ENCODE results near the gene ITPR2.

The ITPR2 gene

DNA sequence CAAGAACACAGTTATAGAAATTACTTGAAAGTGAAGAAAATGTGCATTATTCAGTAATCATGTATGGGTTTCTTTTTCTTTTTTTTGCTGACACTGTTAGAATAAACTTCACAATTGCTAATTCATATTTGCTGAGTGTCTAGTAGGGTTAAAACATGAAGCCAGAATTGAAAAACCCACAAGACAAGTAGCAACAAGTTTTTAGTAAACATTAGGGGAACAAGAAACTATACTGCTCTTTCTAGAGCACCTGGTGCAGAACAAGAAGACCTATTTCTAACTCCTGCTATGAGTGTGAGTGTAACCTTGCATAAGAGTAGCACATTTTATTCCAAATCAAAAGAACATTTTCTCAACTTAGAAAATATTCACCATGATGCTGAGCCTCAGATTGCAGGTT is 83.2 kb downstream of the ITPR2 start:
- no peak for TF ChIP-seq CTCF (IDR thresholded peaks at IDR 0.05; ENCODE audit: low read depth, low read length)
- no peak for DNase-seq (ENCODE audit: extremely low read depth, low read depth)

DNA sequence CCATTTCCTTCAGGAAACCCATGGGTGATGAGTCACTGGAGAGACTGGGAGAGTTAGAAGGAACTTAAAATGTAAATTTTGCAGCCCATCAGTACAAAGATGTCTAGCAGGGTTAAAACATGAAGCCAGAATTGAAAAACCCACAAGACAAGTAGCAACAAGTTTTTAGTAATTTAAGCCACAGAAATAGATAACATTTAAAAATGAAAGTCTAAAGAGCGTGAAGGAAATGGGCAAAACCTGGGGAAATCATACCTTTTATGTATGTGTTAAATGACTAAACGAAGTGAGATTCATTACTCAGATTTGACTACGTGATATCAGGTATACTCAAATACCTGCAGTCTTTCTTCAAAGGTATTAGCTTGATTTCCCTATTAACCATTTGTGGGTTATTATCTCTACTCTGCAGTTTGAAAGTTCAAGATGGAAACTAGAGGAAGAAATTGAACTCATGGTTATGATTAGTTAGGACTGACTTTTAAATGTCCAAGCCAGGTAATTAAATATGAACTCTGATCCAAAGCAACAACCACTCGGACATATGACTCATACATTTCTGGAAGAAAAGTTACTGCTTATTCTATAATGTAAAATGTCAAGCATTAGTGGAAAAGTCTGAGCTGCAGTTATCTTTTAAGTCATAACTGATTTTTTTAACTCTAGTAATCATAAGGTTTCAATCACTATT is 84.1 kb downstream of the ITPR2 start:
- TF ChIP-seq CTCF (IDR thresholded peaks at IDR 0.05; ENCODE audit: low read depth, low read length) = no peak
- DNase-seq (ENCODE audit: extremely low read depth, low read depth) = peak; percentile 18

- no peak for TF ChIP-seq CTCF (IDR thresholded peaks at IDR 0.05; ENCODE audit: low read depth, low read length)
- DNase-seq (ENCODE audit: extremely low read depth, low read depth) = no peak
These were observed 84.6 kb downstream of the ITPR2 start for GRCh38 chr12:26748412-26748740.

DNA sequence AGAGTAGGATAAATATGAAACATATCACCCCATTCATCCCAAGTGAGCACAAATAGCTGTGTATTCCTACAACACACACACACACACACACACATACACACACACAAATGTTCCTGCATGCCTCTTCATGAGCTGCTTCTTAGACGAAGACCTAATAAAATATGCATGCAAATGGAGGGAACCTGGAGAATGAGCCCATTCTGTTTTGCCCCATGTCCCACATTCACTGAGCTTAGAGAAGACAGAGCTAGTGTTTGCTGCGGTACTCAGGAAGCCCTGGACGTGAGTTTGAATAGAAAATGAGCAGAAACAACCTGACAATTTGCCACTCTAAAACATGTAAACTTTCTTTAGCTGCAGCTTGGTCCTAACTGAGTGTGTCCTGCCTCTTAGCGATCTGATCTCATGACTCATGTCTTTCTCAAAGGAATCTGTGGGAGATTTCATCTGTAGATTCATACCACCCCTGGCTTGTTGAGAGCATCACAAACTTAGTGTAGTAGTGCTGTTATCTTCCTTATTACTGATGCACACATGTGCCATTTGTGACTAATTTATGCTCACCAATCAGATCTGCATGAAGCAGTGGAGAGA is 86.8 kb downstream of the ITPR2 start:
- TF ChIP-seq CTCF (IDR thresholded peaks at IDR 0.05; ENCODE audit: low read depth, low read length) = no peak
- no peak for DNase-seq (ENCODE audit: extremely low read depth, low read depth)

GRCh38 chr12:26744697-26745440 is 88.1 kb downstream of the ITPR2 start:
- TF ChIP-seq CTCF (IDR thresholded peaks at IDR 0.05; ENCODE audit: low read depth, low read length) = no peak
- DNase-seq (ENCODE audit: extremely low read depth, low read depth) = no peak

DNA sequence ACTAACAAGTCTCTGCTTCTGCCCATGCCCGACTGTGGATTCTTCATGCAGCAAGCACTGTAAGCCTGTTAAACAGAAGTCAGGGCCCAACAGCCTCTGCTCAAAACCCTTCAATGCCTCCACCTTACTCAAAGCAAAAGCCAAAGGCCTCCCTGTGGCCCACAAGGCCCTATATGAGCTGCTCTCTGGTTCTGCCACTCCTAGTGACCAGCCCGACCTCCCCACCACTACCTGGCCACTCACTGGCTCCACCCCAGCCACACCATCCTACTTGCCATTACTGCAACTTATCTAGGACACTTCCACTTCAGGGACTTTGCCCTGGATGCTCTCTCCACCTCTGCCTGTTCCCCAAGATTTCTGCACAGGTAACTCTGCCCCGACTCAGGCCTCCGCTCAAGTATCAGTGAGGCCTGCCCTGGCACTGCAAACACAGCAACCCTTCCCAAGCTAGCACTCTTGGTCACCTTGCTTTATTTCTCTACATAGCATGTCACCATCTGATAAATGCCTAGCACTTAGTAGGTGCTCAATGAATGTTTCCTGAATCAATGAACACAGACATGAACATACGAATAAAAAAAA is 88.9 kb downstream of the ITPR2 start:
- TF ChIP-seq CTCF (IDR thresholded peaks at IDR 0.05; ENCODE audit: low read depth, low read length) = no peak
- no peak for DNase-seq (ENCODE audit: extremely low read depth, low read depth)
